GM18867 (cell line): ENCODE measurements around the gene DDX53.

Experiments
- ATAC-seq: cut with Tn5 transposase; IDR thresholded peaks from one replicate; pipeline ENCODE4 v1.9.1; 2021; ENCODE audit warnings: mild to moderate bottlenecking, moderate library complexity; ENCODE audit not compliant: unreplicated experiment

The DDX53 gene

GRCh38 chrX:23048806-23049573 is 49.2 kb downstream of the DDX53 start:
- ATAC-seq: no peak

DNA sequence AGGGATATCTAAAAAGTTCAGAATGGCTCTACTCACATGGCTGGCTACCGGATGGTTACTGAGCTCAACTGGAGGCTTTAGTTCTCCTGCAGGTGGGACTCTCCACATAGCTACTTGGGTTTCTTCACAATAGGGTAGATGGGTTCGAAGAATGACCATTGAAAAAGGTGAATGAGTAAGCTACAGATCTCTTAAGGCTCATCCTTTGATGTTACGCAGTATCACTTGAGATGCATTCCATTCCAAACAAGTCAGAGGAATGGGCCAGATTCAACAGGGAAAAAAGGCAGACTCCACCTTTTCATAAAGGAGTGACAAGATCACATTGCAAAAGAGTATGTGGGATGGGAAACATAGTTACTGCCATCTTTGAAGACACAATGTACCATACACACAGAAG is 52.6 kb downstream of the DDX53 start:
- ATAC-seq: no peak
